ENCODE measurements around the gene KLRD1.
A peak's percentile ranks its signal among the peaks of the same experiment; 100 is the strongest.
"Not testable (repeated sequence)": the region's sequence is repeated elsewhere in the genome, so short reads cannot be mapped to it uniquely, and the experiment has no call there.

Gene KLRD1

GRCh38 chr12:10307630-10308029 is at the start of gene KLRD1:
Gene KLRD1 (plus strand): TSS chr12:10307870. CDS start chr12:10308078, 208 bp downstream.
- DNase-seq: no peak

GRCh38 chr12:10260927-10261326 is 46.7 kb upstream of the KLRD1 start:
- DNase-seq: no peak

- no peak for DNase-seq
Observed at GRCh38 chr12:10268037-10268436, 39.6 kb upstream of the KLRD1 start.

- no peak for DNase-seq
Observed at GRCh38 chr12:10272467-10272866, 35.2 kb upstream of the KLRD1 start.

- no peak for DNase-seq
Observed at GRCh38 chr12:10276774-10277173, 30.9 kb upstream of the KLRD1 start.

GRCh38 chr12:10278104-10278503 is 29.6 kb upstream of the KLRD1 start:
- DNase-seq: no peak

- no peak for DNase-seq
Observed at GRCh38 chr12:10279937-10280336, 27.7 kb upstream of the KLRD1 start.

- DNase-seq: no peak
Observed at GRCh38 chr12:10283027-10283426, 24.6 kb upstream of the KLRD1 start.

- DNase-seq: no peak
Observed at GRCh38 chr12:10285919-10286318, 21.8 kb upstream of the KLRD1 start.

GRCh38 chr12:10289005-10289754 is 18.5 kb upstream of the KLRD1 start:
- no peak for DNase-seq

- DNase-seq: no peak
Observed at GRCh38 chr12:10291030-10291429, 16.6 kb upstream of the KLRD1 start.

- no peak for DNase-seq
Observed at GRCh38 chr12:10293151-10293550, 14.5 kb upstream of the KLRD1 start.

- no peak for DNase-seq
Observed at GRCh38 chr12:10293570-10294227, 14.0 kb upstream of the KLRD1 start.

GRCh38 chr12:10301103-10301502 is 6.6 kb upstream of the KLRD1 start:
- DNase-seq: no peak

- no peak for DNase-seq
Observed at GRCh38 chr12:10304161-10304574, 3.5 kb upstream of the KLRD1 start.

GRCh38 chr12:10305411-10305810 is 2.3 kb upstream of the KLRD1 start:
- no peak for DNase-seq

- DNase-seq: peak in 1 of 2 donors; percentile 5
Observed at GRCh38 chr12:10310926-10311720, 3.5 kb downstream of the KLRD1 start.

GRCh38 chr12:10319388-10319787 is 11.7 kb downstream of the KLRD1 start:
- DNase-seq: no peak

GRCh38 chr12:10320643-10321042 is 13.0 kb downstream of the KLRD1 start:
- DNase-seq: no peak

GRCh38 chr12:10328691-10329090 is 21.0 kb downstream of the KLRD1 start:
- not testable (repeated sequence) for DNase-seq

GRCh38 chr12:10331642-10332239 is 24.1 kb downstream of the KLRD1 start:
- peak in 1 of 2 donors; percentile 72 for DNase-seq

GRCh38 chr12:10336196-10336595 is 28.5 kb downstream of the KLRD1 start:
- DNase-seq: not testable (repeated sequence)

GRCh38 chr12:10338470-10338869 is 30.8 kb downstream of the KLRD1 start:
- not testable (repeated sequence) for DNase-seq

Data from bone marrow (tissue), 2 donors.